ENCODE measurements around the gene CACNA2D3.

Gene CACNA2D3

DNA sequence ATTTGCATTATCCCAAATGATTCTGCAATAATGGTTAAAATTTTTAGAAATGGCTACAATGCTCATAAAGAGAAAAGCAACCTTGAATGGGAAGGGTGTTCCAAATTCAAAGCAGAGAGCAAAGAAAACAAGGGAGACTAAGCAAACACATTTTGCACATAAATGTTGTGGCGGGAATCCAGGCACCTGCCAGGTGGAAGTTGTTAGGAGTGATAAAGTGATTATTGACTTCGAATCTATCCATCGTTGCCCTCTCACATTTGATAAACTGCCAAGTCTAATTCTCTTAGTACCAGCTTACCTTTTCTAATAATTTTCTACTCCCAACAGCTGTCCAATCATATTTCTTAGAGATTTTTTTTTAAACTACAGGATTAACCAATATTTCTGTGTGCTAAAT lies 244.5 kb downstream of the CACNA2D3 start:
- H3K4me3 ChIP-seq (ENCODE audit: low read length), result no peak overlapping the region
- TF ChIP-seq, protein P1, sequence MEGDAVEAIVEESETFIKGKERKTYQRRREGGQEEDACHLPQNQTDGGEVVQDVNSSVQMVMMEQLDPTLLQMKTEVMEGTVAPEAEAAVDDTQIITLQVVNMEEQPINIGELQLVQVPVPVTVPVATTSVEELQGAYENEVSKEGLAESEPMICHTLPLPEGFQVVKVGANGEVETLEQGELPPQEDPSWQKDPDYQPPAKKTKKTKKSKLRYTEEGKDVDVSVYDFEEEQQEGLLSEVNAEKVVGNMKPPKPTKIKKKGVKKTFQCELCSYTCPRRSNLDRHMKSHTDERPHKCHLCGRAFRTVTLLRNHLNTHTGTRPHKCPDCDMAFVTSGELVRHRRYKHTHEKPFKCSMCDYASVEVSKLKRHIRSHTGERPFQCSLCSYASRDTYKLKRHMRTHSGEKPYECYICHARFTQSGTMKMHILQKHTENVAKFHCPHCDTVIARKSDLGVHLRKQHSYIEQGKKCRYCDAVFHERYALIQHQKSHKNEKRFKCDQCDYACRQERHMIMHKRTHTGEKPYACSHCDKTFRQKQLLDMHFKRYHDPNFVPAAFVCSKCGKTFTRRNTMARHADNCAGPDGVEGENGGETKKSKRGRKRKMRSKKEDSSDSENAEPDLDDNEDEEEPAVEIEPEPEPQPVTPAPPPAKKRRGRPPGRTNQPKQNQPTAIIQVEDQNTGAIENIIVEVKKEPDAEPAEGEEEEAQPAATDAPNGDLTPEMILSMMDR (conservative IDR thresholded peaks at IDR 0.05; ENCODE audit: low read length), result no peak
- DNase-seq (ENCODE audit: low read depth), result no peak

DNA sequence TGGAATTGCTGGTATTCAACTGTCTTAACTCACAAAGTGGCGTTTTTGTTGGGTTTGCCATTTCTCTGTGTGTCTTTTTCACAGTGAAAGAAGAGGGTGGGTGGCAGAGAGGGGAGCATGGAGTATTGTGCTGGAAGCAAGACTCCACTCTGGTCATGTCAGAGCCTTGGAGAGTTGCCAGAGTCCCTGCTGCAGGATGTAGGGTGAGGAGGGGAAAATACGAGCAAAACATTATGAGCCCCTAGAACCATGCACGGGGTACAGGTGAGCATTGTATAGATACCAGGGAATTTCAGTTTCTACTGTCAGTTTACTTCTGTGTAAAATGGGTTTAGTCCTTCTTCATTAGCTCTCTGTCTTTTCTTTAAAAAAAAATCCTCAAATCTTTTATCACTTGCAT lies 249.9 kb downstream of the CACNA2D3 start:
- DNase-seq (ENCODE audit: low read depth), result no peak
- H3K4me3 ChIP-seq (ENCODE audit: low read length), result no peak overlapping the region
- TF ChIP-seq, protein P1 (conservative IDR thresholded peaks at IDR 0.05; ENCODE audit: low read length), result no peak

DNA sequence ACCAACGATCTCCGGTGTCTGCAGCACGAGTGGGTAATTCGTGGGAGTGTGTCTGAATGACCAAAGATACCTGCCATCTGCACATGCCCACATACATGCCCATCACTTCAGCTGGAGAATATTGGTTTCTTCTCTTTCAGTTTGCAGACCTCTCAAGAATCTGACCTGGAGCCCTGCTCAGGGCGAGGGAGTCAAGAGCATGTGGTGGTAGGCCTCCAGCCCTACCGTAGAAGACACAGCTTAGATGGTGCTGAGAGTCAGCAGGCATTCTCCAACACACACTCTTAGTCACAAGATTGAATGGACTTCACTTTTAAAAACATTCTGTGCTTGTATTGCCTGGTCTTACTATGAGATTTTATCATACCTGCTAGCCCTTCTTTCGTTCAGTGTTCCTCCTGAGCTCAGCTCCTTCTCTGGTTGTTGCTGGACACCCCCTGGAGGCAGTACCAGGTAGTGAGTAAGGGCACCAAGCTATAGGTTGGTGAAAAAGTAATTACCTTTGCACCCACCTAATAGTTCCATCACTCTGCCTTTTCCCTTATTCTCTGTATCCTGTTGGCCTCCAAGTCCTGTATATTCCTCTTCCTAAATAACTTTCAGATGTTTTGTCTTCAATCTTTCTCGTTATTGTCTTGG lies 252.0 kb downstream of the CACNA2D3 start:
- H3K4me3 ChIP-seq (ENCODE audit: low read length), result no peak overlapping the region
- TF ChIP-seq, protein P1 (conservative IDR thresholded peaks at IDR 0.05; ENCODE audit: low read length), result peak; percentile 40
- DNase-seq (ENCODE audit: low read depth), result no peak

DNA sequence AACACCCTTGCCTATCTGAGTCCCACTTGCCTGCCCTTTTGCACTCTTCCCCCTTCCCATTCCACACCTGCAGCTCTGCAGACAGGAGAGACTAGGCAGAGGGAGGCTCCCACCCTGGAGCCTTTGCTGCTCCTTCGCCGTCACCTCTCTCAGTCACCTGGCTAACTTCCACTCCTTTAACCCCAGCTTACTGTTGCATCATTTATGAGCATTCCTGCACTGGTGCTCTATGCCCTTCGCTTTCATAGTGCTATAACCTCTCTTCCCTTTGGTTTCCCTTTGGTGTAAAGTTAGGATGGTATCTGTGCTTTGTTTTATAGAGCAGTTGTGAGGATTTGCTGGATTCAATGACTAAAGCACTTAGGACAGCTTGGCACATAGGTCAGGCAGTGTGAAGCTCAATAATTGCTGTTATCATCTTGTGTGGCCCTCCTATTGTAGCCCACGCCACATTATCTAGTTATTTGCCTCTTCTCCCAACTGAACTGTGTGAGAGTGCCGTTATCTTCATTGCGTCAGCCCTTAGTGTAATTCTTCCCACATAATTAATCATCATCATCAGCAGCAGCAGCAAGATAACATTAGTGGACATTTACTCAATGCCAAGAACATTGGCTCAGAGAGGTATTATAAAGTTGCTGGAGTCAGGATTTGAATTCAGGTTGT lies 253.9 kb downstream of the CACNA2D3 start:
- TF ChIP-seq, protein P1 (conservative IDR thresholded peaks at IDR 0.05; ENCODE audit: low read length), result no peak
- no peak for DNase-seq (ENCODE audit: low read depth)
- no peak overlapping the region for H3K4me3 ChIP-seq (ENCODE audit: low read length)

DNA sequence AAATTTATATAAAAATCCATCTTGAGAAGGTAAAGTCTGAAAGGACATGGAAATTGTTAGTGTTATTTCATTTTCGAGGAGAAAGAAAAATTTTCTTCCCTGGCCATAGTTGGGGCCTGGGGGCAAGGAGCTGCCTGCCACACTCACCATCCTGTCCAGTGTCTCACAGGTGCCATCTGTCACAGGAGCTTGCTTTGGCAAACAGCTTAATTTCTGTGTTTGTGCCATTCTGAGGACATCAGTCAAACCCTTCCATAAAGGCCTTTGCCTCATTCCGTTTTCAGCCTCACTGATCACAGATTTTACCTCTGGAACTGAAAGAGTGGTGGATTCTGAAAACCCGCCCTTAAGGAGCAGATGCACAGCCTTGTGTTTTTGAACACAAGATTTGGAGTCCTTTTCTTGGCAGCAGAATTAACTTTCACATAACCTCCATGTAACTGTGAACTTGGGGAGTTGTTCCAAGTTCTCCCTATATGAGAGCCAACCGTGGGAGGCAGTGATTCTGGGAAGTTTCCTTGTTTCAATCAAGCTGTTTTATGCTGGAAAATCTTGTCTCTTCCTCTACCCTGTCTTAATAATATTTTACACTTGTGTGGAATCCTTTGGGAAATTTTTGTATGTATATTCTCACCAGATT lies 254.7 kb downstream of the CACNA2D3 start:
- DNase-seq (ENCODE audit: low read depth), result no peak
- H3K4me3 ChIP-seq (ENCODE audit: low read length), result no peak overlapping the region
- TF ChIP-seq, protein P1 (conservative IDR thresholded peaks at IDR 0.05; ENCODE audit: low read length), result no peak

DNA sequence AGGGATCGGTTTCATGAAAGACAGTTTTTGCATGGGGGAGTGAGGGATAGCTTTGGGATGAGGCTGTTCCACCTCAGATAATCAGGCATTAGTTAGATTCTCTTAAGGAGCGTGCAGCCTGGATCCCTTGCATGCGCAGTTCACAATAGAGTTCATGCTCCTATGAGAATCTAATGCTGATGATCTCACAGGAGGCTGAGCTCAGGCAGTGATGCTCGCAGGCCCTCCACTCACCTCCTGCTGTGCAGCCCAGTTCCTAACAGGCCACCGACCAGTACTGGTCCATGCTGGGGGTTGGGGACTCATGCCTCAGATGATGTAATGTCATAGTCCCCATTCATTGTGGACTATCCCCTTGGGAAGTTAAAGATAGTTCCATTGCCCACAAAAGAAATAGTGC lies 255.8 kb downstream of the CACNA2D3 start:
- H3K4me3 ChIP-seq (ENCODE audit: low read length), result no peak overlapping the region
- no peak for DNase-seq (ENCODE audit: low read depth)
- TF ChIP-seq, protein P1 (conservative IDR thresholded peaks at IDR 0.05; ENCODE audit: low read length), result no peak

DNA sequence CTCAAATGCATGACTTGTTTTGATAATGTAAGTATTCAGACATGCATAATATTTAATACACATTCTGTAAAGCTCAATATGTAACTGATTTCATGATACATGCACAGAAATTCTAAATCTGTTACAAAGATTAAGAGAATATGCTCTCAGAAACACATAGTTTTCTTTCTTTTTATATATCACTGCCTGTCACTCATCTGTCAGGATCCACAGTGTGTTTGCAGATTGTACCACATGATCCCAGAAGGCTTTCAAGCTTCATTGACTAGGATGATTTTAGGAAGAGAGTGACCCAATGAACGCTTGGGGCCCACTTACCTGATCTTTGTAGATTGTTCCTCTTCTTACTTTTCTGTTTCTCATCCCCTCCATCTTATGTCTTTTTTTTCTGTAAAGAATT lies 261.9 kb downstream of the CACNA2D3 start:
- DNase-seq (ENCODE audit: low read depth), result no peak
- TF ChIP-seq, protein P1 (conservative IDR thresholded peaks at IDR 0.05; ENCODE audit: low read length), result no peak
- no peak overlapping the region for H3K4me3 ChIP-seq (ENCODE audit: low read length)
